HEK293T (cell line): ENCODE measurements around the gene ALK.

Source experiments
- CTCF ChIA-PET: fragments of 350-600 bp; formaldehyde crosslinking; extraction: SDS; loops from one replicate; lab custom pipeline; 2021; ENCODE audit warnings: antibody characterized with exemption, inconsistent platforms; lab: Yijun Ruan, JAX
- POLR2A ChIA-PET: fragments of 350-600 bp; formaldehyde crosslinking; extraction: SDS; loops from one replicate; lab custom pipeline; 2020; ENCODE audit warnings: antibody characterized with exemption, inconsistent platforms; lab: Yijun Ruan, JAX
- DNase-seq: peaks from one replicate; pipeline ENCODE4 v3.0.0; 2012; ENCODE audit warnings: mixed read lengths; ENCODE audit errors: extremely low spot score
- ARNT ChIP-seq: fragments of 450-650 bp; IDR thresholded peaks from 2 replicates; pipeline ENCODE4 v1.6.1; 2017; ENCODE audit warnings: mild to moderate bottlenecking
- BHLHE40 ChIP-seq: fragments of 450-650 bp; IDR thresholded peaks from 2 replicates; pipeline ENCODE4 v1.6.1; 2016; ENCODE audit warnings: mild to moderate bottlenecking, moderate library complexity, borderline replicate concordance
- CTBP1 ChIP-seq: fragments of 450-650 bp; IDR thresholded peaks from 2 replicates; pipeline ENCODE4 v1.6.1; 2016; ENCODE audit warnings: borderline replicate concordance
- ELF4 ChIP-seq: fragments of 450-650 bp; IDR thresholded peaks from 2 replicates; pipeline ENCODE4 v1.6.1; 2017; ENCODE audit warnings: antibody characterized with exemption
- FOXA1 ChIP-seq: fragments of 450-650 bp; IDR thresholded peaks from 2 replicates; pipeline ENCODE4 v1.6.1; 2016; ENCODE audit warnings: mild to moderate bottlenecking
- FOXK2 ChIP-seq: fragments of 450-650 bp; IDR thresholded peaks from 2 replicates; pipeline ENCODE4 v1.6.1; 2016; ENCODE audit warnings: mild to moderate bottlenecking
- FOXM1 ChIP-seq: fragments of 450-650 bp; IDR thresholded peaks from 2 replicates; pipeline ENCODE4 v1.6.1; 2017; ENCODE audit warnings: mild to moderate bottlenecking, borderline replicate concordance
- HDGF ChIP-seq: fragments of 450-650 bp; IDR thresholded peaks from 2 replicates; pipeline ENCODE4 v1.6.1; 2017; ENCODE audit warnings: antibody characterized with exemption, borderline replicate concordance
- L3MBTL2 ChIP-seq: fragments of 450-650 bp; conservative IDR thresholded peaks from 2 replicates; pipeline ENCODE4 v1.6.1; 2016; ENCODE audit warnings: mild to moderate bottlenecking
- LEF1 ChIP-seq: fragments of 450-650 bp; IDR thresholded peaks from 2 replicates; pipeline ENCODE4 v1.6.1; 2017; ENCODE audit warnings: mild to moderate bottlenecking, borderline replicate concordance
- NFRKB ChIP-seq: fragments of 450-650 bp; IDR thresholded peaks from 2 replicates; pipeline ENCODE4 v1.6.1; 2016; ENCODE audit warnings: mild to moderate bottlenecking, moderate library complexity
- SP1 ChIP-seq: fragments of 450-650 bp; IDR thresholded peaks from 2 replicates; pipeline ENCODE4 v1.6.1; 2017
- SUZ12 ChIP-seq: fragments of 450-650 bp; IDR thresholded peaks from 2 replicates; pipeline ENCODE4 v1.6.1; 2016; ENCODE audit warnings: mild to moderate bottlenecking
- TARDBP ChIP-seq: fragments of 450-650 bp; IDR thresholded peaks from 2 replicates; pipeline ENCODE4 v1.6.1; 2016
- ZNF384 ChIP-seq: fragments of 450-650 bp; IDR thresholded peaks from 2 replicates; pipeline ENCODE4 v1.6.1; 2016
- TF ChIP-seq, protein P1 (sequence below): fragments of 450-650 bp; IDR thresholded peaks from 2 replicates; pipeline ENCODE4 v1.6.1; 2016

ALK gene

DNA sequence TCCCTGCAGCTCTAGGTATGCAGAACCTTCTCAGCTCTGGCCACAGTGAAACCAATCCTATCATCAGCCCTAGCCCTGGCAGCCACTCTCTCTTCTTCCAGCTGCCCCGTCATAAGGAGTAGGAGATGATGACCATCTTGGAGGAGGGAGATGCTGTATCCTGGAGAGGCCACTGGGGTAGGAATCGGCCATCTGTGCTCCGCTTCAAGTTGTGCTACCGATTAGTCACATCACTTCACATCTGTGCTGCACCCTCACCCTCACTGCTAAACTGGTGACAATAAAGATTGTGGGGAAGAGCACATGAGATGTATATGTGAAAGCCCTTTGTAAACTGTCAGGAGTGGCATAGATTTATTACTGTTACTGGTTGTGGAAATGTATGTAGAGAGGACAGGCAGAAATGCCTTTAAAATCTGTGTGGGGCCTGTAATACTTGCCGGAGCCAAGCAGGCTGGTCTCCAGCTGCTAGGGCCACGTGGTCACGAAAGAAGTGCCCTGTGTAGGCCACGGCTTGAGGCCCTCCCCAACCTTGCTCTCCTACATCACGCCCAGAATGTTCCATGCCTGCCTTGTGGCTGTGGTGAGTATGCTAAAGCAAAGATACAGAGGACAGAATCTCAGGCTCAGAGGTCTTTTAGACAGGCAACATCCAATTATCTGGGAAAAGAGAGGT, 569.3 kb downstream of the ALK start:
- TF ChIP-seq BHLHE40 (no peak), L3MBTL2 (no peak), HDGF (no peak), ARNT (no peak), FOXM1 (no peak), NFRKB (no peak), FOXA1 (no peak), ELF4 (no peak), LEF1 (no peak), CTBP1 (no peak), TARDBP (no peak), FOXK2 (no peak), SP1 (no peak), ZNF384 (no peak), SUZ12 (no peak)
- TF ChIP-seq, protein P1, sequence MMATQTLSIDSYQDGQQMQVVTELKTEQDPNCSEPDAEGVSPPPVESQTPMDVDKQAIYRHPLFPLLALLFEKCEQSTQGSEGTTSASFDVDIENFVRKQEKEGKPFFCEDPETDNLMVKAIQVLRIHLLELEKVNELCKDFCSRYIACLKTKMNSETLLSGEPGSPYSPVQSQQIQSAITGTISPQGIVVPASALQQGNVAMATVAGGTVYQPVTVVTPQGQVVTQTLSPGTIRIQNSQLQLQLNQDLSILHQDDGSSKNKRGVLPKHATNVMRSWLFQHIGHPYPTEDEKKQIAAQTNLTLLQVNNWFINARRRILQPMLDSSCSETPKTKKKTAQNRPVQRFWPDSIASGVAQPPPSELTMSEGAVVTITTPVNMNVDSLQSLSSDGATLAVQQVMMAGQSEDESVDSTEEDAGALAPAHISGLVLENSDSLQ: no peak
- no peak for DNase-seq
- ChIA-PET POLR2A (no interaction called here), CTCF (no interaction called here)

DNA sequence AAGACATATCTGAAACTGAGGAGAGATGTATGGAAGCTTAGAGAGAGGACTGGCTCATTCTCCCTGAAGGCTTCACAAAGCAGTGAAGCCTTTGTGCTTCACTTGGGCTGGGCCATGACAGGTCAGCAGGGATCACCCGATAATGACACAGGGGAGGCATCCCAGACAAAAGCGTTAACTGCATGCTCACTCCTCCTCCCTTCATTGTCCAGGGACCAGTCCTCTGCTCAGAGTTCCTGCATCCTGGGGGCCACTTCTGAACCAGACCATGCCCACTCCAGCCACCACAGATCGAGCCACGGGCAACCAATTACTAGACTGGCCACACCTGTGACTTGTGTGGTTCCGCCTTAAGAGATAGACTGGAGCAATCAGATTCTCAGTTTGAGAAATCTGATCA, 570.1 kb downstream of the ALK start:
- CTCF ChIA-PET: no interaction called here
- TF ChIP-seq HDGF: no peak
- no peak for TF ChIP-seq L3MBTL2
- TF ChIP-seq TARDBP: no peak
- no peak for TF ChIP-seq ZNF384
- TF ChIP-seq BHLHE40: no peak
- no peak for TF ChIP-seq LEF1
- TF ChIP-seq FOXA1: no peak
- no peak for TF ChIP-seq ELF4
- TF ChIP-seq FOXM1: no peak
- TF ChIP-seq, protein P1: no peak
- TF ChIP-seq CTBP1: no peak
- no peak for TF ChIP-seq ARNT
- POLR2A ChIA-PET: no interaction called here
- DNase-seq: no peak

DNA sequence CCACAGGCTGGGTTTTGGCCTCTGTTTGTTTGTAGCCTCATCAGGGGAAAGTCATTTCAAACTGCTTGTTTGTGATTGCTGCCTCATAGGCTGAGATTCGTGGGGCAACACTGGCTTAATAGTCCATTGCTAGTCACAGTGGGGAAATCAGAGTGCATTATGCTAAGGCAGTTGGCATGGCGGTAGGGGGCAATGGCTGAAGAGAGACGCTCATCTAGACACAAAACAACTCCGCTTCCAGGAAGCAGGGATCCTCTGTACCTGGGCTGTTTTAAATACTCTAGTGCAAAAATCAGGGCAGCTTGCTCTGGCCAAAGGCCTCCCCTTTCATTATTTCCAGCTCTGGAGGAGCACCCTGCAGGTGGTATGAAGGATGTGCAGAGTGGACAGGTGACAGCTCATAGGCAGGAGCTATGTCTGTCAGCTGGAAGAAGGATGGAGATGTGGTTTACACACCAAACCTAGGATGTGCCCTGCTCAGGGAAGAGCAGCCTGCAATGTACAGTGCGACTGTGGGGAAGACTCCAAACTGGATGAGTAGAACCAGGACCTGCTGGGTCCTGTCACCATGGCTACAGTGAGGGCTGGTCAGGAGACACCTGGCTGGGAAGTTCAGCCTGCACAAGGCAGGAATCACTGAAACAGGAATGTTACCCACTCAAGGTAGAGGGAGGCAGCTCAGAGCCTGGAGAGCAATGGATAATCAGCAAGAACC, 571.9 kb downstream of the ALK start:
- POLR2A ChIA-PET: no interaction called here
- DNase-seq: no peak
- CTCF ChIA-PET: no interaction called here
- TF ChIP-seq FOXA1 (no peak), LEF1 (no peak), HDGF (no peak), BHLHE40 (no peak), ZNF384 (no peak), L3MBTL2 (no peak), SP1 (no peak), CTBP1 (no peak), FOXM1 (no peak), TARDBP (no peak), SUZ12 (no peak), FOXK2 (no peak), ARNT (no peak), ELF4 (no peak)
- TF ChIP-seq, protein P1: no peak

DNA sequence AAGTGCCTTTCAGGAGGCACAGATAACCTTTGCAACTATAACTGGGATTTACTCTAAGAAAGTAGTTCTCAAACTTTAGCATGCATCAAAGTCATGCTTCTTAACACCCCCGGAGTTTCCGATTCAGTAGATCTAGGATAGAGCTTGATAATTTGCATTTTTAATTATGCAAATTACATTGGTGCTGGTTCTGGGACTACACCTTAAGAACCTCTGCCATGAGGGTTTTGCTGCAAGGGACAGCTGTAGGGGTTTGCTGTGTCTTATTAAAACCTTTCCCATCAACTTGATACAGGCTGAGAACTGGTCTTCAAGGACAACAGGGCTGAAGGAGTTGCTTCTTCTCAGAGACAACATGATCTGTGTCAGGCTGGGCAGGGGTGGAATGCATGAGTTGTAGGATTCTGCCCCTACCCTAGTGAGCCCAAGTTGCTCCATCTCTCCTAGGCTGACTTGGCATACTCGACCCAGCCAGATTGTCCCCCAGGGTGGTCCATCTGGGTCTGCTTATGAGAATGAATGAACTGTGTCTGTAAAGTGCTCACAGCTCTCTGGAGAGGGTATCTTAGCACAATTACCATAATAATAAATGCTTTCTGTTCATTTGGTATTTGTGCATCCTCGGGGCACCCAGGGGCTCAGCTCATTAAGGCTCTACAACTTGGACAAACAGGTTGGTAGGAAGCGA, 573.5 kb downstream of the ALK start:
- no peak for TF ChIP-seq L3MBTL2
- TF ChIP-seq FOXK2: no peak
- TF ChIP-seq, protein P1: no peak
- no peak for TF ChIP-seq CTBP1
- no peak for TF ChIP-seq HDGF
- no peak for TF ChIP-seq SP1
- TF ChIP-seq TARDBP: no peak
- TF ChIP-seq NFRKB: no peak
- no peak for TF ChIP-seq ARNT
- TF ChIP-seq ZNF384: no peak
- CTCF ChIA-PET: interaction anchor here (1.0 kb wide), 1 partner anchor 39 kb away, joined by 4 read pairs; no protein-coding TSS in a partner anchor

DNA sequence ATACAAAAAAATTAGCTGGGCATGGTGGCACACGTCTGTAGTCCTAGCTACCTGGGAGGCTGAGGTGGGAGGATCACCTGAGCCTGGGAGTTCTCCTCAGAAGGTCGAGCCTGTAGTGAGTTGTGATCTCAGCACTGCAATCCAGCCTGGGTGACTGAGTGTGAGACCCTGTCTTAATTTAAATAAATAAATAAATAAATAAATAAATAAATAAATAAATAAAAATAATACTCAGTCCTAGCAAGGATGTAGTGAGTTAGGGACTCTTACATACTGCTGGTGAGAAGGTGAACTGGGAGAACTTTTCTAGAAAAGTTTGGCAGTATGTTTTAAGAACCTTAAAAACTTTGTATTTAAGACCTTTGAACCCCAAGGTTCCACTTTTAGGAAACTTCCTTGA, 576.1 kb downstream of the ALK start:
- ChIA-PET POLR2A (no interaction called here), CTCF (no interaction called here)
- TF ChIP-seq NFRKB (no peak), L3MBTL2 (no peak), BHLHE40 (no peak), FOXM1 (no peak), FOXK2 (no peak), LEF1 (no peak), SP1 (no peak), FOXA1 (no peak), CTBP1 (no peak), ELF4 (no peak), ZNF384 (no peak), SUZ12 (no peak), TARDBP (no peak), HDGF (no peak)
- TF ChIP-seq, protein P1: no peak
- no peak for DNase-seq

More for the DNA sequence above, 573.5 kb downstream of the ALK start:
- no peak for DNase-seq
- POLR2A ChIA-PET: no interaction called here
